ENCODE results near the gene HIP1R.

Gene HIP1R

DNA sequence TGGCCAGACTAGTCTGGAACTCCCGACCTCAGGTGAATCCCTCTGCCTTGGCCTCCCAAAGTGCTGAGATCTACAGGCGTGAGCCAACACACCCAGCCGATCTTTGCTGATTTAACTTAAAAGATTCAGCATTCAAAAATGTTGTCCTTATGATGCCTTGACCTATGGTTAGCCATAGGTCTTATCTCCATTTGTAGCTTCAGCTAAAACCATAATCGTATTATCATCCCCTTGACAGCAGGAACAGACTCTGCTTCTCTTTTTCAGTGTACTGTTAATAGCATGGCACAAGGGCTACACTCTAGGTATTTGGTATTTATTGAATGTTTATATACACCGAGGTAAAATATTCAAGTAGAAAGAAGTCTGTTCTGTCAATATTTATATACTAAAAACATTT, 45.6 kb upstream of the HIP1R start:
- no peaks in the 10 kb centered on the region for H3K79me2 ChIP-seq (ENCODE audit: insufficient read depth, low read length)

GRCh38 chr12:122790393-122791075, 44.7 kb upstream of the HIP1R start:
- Histone ChIP-seq H3K4me2 (ENCODE audit: insufficient read depth, low read length) (no peak overlapping the region), H3K9ac (ENCODE audit: low read depth, low read length) (no peak overlapping the region), H3K4me3 (ENCODE audit: low read depth in 1 of 2, low read length in 2 of 2) (no peak overlapping the region), H3K27me3 (ENCODE audit: insufficient read depth, low read length, poor library complexity) (no peaks in the 10 kb centered on the region), H3K4me1 (ENCODE audit: insufficient read depth, low read length) (no peaks in the 10 kb centered on the region), H3K27ac (ENCODE audit: low read length) (no peak overlapping the region), H4K20me1 (ENCODE audit: insufficient read depth, low read length) (no peaks in the 10 kb centered on the region), H3K9me3 (ENCODE audit: insufficient read depth, low read length, severe bottlenecking) (no peaks in the 10 kb centered on the region), H2AFZ (ENCODE audit: low read depth, low read length) (no peak overlapping the region), H3K79me2 (ENCODE audit: insufficient read depth, low read length) (no peaks in the 10 kb centered on the region), H3K36me3 (ENCODE audit: insufficient read depth, low read length) (no peaks in the 10 kb centered on the region)
- DNase-seq (no peak), ATAC-seq (ENCODE audit: insufficient read depth, low read depth) (no peak)
- TF ChIP-seq CTCF (IDR thresholded peaks at IDR 0.05; ENCODE audit: borderline replicate concordance, extremely low read depth, low read length, poor library complexity, severe bottlenecking): no peak
- no peak for TF ChIP-seq EZH2 (IDR thresholded peaks at IDR 0.05; ENCODE audit: borderline replicate concordance, low read depth, low read length, severe bottlenecking)

More for the DNA sequence above, 45.6 kb upstream of the HIP1R start:
- no peaks in the 10 kb centered on the region for H4K20me1 ChIP-seq (ENCODE audit: insufficient read depth, low read length)
- H3K4me3 ChIP-seq (ENCODE audit: low read depth in 1 of 2, low read length in 2 of 2): no peak overlapping the region
- TF ChIP-seq CTCF (IDR thresholded peaks at IDR 0.05; ENCODE audit: borderline replicate concordance, extremely low read depth, low read length, poor library complexity, severe bottlenecking): no peak
- TF ChIP-seq EZH2 (IDR thresholded peaks at IDR 0.05; ENCODE audit: borderline replicate concordance, low read depth, low read length, severe bottlenecking): no peak
- H3K9ac ChIP-seq (ENCODE audit: low read depth, low read length): no peak overlapping the region
- H3K4me2 ChIP-seq (ENCODE audit: insufficient read depth, low read length): no peak overlapping the region
- H3K36me3 ChIP-seq (ENCODE audit: insufficient read depth, low read length): no peaks in the 10 kb centered on the region
- no peaks in the 10 kb centered on the region for H3K27me3 ChIP-seq (ENCODE audit: insufficient read depth, low read length, poor library complexity)
- no peak for ATAC-seq (ENCODE audit: insufficient read depth, low read depth)
- H3K27ac ChIP-seq (ENCODE audit: low read length): no peak overlapping the region
- H2AFZ ChIP-seq (ENCODE audit: low read depth, low read length): no peak overlapping the region
- H3K9me3 ChIP-seq (ENCODE audit: insufficient read depth, low read length, severe bottlenecking): no peaks in the 10 kb centered on the region
- DNase-seq: no peak
- H3K4me1 ChIP-seq (ENCODE audit: insufficient read depth, low read length): no peaks in the 10 kb centered on the region

DNA sequence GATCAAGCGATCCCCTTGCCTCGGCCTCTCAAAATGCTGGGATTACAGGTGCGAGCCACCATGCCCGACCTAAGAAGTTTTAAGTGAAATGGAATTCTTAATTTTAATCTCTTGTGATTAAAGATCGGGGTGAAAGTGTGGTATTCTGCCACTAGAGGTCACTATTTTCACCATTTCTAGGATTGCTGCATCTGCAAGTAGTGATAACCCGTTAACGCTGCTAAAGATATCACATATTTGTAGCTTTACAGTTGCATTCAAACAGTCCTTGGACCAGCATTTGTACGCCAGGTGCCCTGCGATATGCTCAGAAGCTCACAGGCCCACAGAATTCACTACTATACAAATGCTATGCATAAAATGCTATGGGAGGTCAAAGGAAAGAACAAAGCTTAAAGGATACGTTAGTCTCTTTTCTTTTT, 41.6 kb upstream of the HIP1R start:
- no peak overlapping the region for H3K4me3 ChIP-seq (ENCODE audit: low read depth in 1 of 2, low read length in 2 of 2)
- no peak for TF ChIP-seq EZH2 (IDR thresholded peaks at IDR 0.05; ENCODE audit: borderline replicate concordance, low read depth, low read length, severe bottlenecking)
- TF ChIP-seq CTCF (IDR thresholded peaks at IDR 0.05; ENCODE audit: borderline replicate concordance, extremely low read depth, low read length, poor library complexity, severe bottlenecking): peak; percentile 80
- H4K20me1 ChIP-seq (ENCODE audit: insufficient read depth, low read length): no peaks in the 10 kb centered on the region
- no peaks in the 10 kb centered on the region for H3K9me3 ChIP-seq (ENCODE audit: insufficient read depth, low read length, severe bottlenecking)
- DNase-seq (peak; percentile 13), ATAC-seq (ENCODE audit: insufficient read depth, low read depth) (peak; percentile 78)
- H3K27me3 ChIP-seq (ENCODE audit: insufficient read depth, low read length, poor library complexity): no peaks in the 10 kb centered on the region
- H3K79me2 ChIP-seq (ENCODE audit: insufficient read depth, low read length): no peaks in the 10 kb centered on the region
- no peaks in the 10 kb centered on the region for H3K36me3 ChIP-seq (ENCODE audit: insufficient read depth, low read length)
- no peak overlapping the region for H3K4me2 ChIP-seq (ENCODE audit: insufficient read depth, low read length)
- no peak overlapping the region for H3K9ac ChIP-seq (ENCODE audit: low read depth, low read length)
- H3K27ac ChIP-seq (ENCODE audit: low read length): no peak overlapping the region
- no peaks in the 10 kb centered on the region for H3K4me1 ChIP-seq (ENCODE audit: insufficient read depth, low read length)
- H2AFZ ChIP-seq (ENCODE audit: low read depth, low read length): no peak overlapping the region

Measured in DND-41 (cell line).